Naive thymus-derived CD4-positive, alpha-beta T cell (primary cell): ENCODE results near the gene DBF4B. TPM values are rescaled to one million over a fixed set of nuclear protein-coding genes. Genes with fewer than 3 reads are reported as not detected.

Experiments
- ATAC-seq: fragments of 150-1000 bp; cut with Tn5 transposase; 2 replicates; pipeline ENCODE4 v1.10.0; 2021; ENCODE audit warnings: mild to moderate bottlenecking, moderate library complexity
- CTCF ChIA-PET: fragments of 350-600 bp; sonication (Branson Sonifier 250); formaldehyde crosslinking; loops from one replicate; lab custom pipeline; 2021; ENCODE audit warnings: antibody characterized with exemption; lab: Charles Lee
- POLR2A ChIA-PET: fragments of 350-600 bp; sonication (Branson Sonifier 250); formaldehyde crosslinking; loops from one replicate; lab custom pipeline; 2021; ENCODE audit warnings: antibody characterized with exemption, inconsistent platforms; lab: Charles Lee
- DNase-seq, 9 donors: peaks; one replicate each; pipeline versions ENCODE4 v3.0.0 to v3.0.0-alpha.2; 2020 to 2022; ENCODE audit warnings: mixed read lengths in 1 of 9
- H3K27ac ChIP-seq: one replicate; pipeline ENCODE4 v1.7.0; 2013; ENCODE audit warnings: mild to moderate bottlenecking, low read depth, low read length, moderate library complexity
- H3K27me3 ChIP-seq, 2 donors: one replicate each; pipeline ENCODE4 v1.7.0; 2013; ENCODE audit warnings: low read length in 2 of 2, mild to moderate bottlenecking in 2 of 2, moderate library complexity in 2 of 2; ENCODE audit not compliant: control insufficient read depth in 2 of 2, insufficient read depth in 2 of 2
- H3K36me3 ChIP-seq, 3 experiments: 1 replicate in 2 of 3; 2 replicates in 1 of 3; pipeline ENCODE4 v1.7.0; 2013; ENCODE audit warnings: low read length in 3 of 3, mild to moderate bottlenecking in 3 of 3, moderate library complexity in 1 of 3; ENCODE audit not compliant: insufficient read depth in 3 of 3, control insufficient read depth in 2 of 3
- H3K4me1 ChIP-seq, 2 donors: one replicate each; pipeline ENCODE4 v1.7.0; 2013; ENCODE audit warnings: low read length in 2 of 2, mild to moderate bottlenecking in 2 of 2, moderate library complexity in 1 of 2; ENCODE audit not compliant: control insufficient read depth in 2 of 2, insufficient read depth in 2 of 2
- H3K4me3 ChIP-seq: 2 replicates; pipeline ENCODE4 v1.7.0; 2013; ENCODE audit warnings: mild to moderate bottlenecking, low read length
- H3K9me3 ChIP-seq, 3 experiments: 1 replicate in 2 of 3; 2 replicates in 1 of 3; pipeline ENCODE4 v1.7.0; 2013; ENCODE audit warnings: low read length in 3 of 3; ENCODE audit not compliant: control insufficient read depth in 2 of 3
- H3K27ac Mint-ChIP-seq, 9 donors: one replicate each; pipeline ENCODE4 v1.8.0; 2020 to 2022; ENCODE audit warnings: mixed read lengths in 9 of 9, mild to moderate bottlenecking in 8 of 9, moderate library complexity in 5 of 9, inconsistent platforms in 2 of 9
- H3K27me3 Mint-ChIP-seq, 5 donors: one replicate each; pipeline ENCODE4 v1.8.0; 2021 to 2022; ENCODE audit warnings: mixed read lengths in 5 of 5, mild to moderate bottlenecking in 1 of 5
- H3K36me3 Mint-ChIP-seq, 5 donors: one replicate each; pipeline ENCODE4 v1.8.0; 2020 to 2022; ENCODE audit warnings: mixed read lengths in 5 of 5, mild to moderate bottlenecking in 3 of 5, inconsistent platforms in 1 of 5
- H3K4me1 Mint-ChIP-seq, 7 donors: one replicate each; pipeline ENCODE4 v1.8.0; 2020 to 2022; ENCODE audit warnings: mixed read lengths in 7 of 7, mild to moderate bottlenecking in 3 of 7, inconsistent platforms in 1 of 7
- H3K4me3 Mint-ChIP-seq, 10 donors: one replicate each; pipeline ENCODE4 v1.8.0; 2020 to 2022; ENCODE audit warnings: mild to moderate bottlenecking in 10 of 10, mixed read lengths in 10 of 10, moderate library complexity in 6 of 10, inconsistent platforms in 2 of 10
- H3K9me3 Mint-ChIP-seq, 11 donors: one replicate each; pipeline ENCODE4 v1.8.0; 2020 to 2022; ENCODE audit warnings: mixed read lengths in 11 of 11, mild to moderate bottlenecking in 4 of 11, inconsistent platforms in 1 of 11, moderate library complexity in 1 of 11
- intact Hi-C, 2 donors: fragments of 100-400 bp; cut with micrococcal nuclease; formaldehyde crosslinking; loops; one replicate each; pipeline ENCODE4 v1.15.1; 2023
- polyA plus RNA-seq, 2 donors: library from polyadenylated mRNA; unstranded; fragments of 300-500 nt; fragmentation: Illumina TruSeq; gene quantifications; one replicate each; pipeline ENCODE4 v1.2.3, GENCODE V29; 2021
- total RNA-seq, 6 experiments: library from RNA in 5 of 6; stranded (reverse) in 5 of 6; gene quantifications; 1 replicate in 5 of 6; 2 replicates in 1 of 6; pipeline ENCODE4 v1.2.3 and lab custom pipeline; 2021 to 2026

Gene DBF4B
- total and polyA plus RNA-seq, 7 experiments from 2014 or later, result 0.35 to 23.1 (median 3.8) TPM

DNA sequence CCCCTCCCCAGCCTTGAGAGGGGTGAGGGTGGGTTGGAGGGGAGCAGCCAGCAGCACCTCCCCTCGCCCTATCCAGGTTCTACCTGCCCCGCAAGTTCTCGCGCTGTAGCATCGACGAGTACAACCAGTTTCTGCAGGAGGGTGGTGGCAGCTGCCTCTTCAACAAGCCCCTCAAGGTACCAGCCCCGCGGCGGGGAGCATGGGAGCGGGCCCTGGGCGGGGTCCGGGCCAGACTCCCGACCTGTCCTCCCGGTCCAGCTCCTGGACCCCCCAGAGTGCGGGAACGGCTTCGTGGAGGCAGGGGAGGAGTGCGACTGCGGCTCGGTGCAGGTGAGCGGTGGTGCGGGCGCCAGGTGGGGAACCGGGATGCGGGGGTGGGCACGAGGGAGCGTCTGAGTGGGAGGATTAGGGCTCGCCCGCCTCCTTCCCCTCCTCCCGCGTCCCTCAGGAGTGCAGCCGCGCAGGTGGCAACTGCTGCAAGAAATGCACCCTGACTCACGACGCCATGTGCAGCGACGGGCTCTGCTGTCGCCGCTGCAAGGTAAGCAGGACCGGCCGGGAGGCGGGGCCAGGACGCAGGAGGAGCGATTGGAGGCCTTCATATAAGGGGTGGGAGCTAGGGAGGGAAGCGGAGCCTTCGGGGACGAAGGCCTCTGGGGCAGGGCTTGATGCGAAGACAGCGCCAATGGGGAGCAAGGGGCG is 66.8 kb downstream of the DBF4B start:
- Histone ChIP-seq H3K36me3 (no peaks in the 10 kb centered on the region), H3K4me1 (peaks cover 0 to 11% of the 10 kb centered on the region in 2 donors), H3K4me3 (peak overlapping the region; percentile 87), H3K27me3 (no peaks in the 10 kb centered on the region), H3K27ac (peak overlapping the region; percentile 76), H3K9me3 (no peaks in the 10 kb centered on the region)
- DNase-seq (peak in 8 of 9 donors; percentile 83 to 95 (median 94)), ATAC-seq (peak; percentile 96)
- intact Hi-C loops, result loop anchor here (1.0 to 10.0 kb wide), 20 partner anchors 54 to 589 kb away; partner anchors contain the start of genes EFTUD2 (in 2 of the 2), C1QL1 (in 1 of the 2), DBF4B (in 1 of the 2) and DCAKD (in 1 of the 2)
- no peaks in the 10 kb centered on the region for H3K36me3 Mint-ChIP-seq
- peak overlapping the region in 7 of 9 donors; percentile 58 to 80 (median 73) for H3K27ac Mint-ChIP-seq
- H3K9me3 Mint-ChIP-seq, result no peaks in the 10 kb centered on the region
- peaks cover 0 to 14% (median 9%) of the 10 kb centered on the region in 7 donors for H3K4me1 Mint-ChIP-seq
- ChIA-PET CTCF (interaction anchor here (0.6 to 13.5 kb wide), 10 partner anchors 9 to 386 kb away, joined by 3 to 146 read pairs (median 3); no protein-coding TSS in a partner anchor), POLR2A (interaction anchor here (1.1 kb wide), 1 partner anchor 89 kb away, joined by 5 read pairs; no protein-coding TSS in a partner anchor)
- peak overlapping the region; percentile 88 to 93 (median 90) for H3K4me3 Mint-ChIP-seq
- H3K27me3 Mint-ChIP-seq, result peaks cover 0 to 10% (median 5%) of the 10 kb centered on the region in 5 donors

DNA sequence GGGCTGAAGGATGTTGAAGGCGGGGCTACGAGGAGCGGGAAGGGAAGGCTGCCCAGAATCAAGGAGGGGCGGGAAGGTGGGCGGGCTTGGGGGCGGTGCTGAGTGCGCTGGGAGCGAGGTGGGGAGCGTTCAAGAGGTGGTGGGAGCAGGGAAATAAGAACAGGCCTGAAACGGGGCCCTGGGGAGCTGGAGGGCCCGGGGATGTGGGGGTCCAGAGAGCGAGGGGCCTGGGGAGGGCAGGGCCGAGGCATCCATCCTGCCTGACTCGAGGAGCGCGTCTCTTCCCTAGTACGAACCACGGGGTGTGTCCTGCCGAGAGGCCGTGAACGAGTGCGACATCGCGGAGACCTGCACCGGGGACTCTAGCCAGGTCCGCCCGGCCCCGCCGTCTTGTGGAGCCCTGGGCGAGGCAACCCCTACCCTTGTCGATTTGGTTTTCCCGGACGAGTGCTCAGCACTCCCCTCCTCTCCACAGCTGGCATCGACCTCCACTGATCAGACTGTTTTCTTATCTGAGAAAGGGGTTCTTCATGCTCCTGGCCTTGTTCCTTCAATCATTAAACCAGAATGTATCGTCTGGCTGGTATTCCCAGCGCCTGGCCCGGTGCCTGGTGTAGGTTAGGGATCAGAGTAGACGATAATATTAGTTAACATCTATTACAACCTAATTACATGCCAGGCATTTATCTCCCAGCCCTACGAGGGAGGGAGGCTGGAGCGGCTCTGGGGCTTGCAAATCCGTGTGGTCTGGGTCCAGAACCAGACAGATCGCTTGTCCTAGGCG is 67.6 kb downstream of the DBF4B start:
- intact Hi-C loops, result loop anchor here (1.0 to 10.0 kb wide), 20 partner anchors 53 to 590 kb away; partner anchors contain the start of genes EFTUD2 (in 2 of the 2), C1QL1 (in 1 of the 2), DBF4B (in 1 of the 2) and DCAKD (in 1 of the 2)
- Histone ChIP-seq H3K9me3 (no peaks in the 10 kb centered on the region), H3K36me3 (no peaks in the 10 kb centered on the region), H3K4me1 (peaks cover 0 to 11% of the 10 kb centered on the region in 2 donors), H3K27ac (peak overlapping the region; percentile 76), H3K27me3 (no peaks in the 10 kb centered on the region), H3K4me3 (peak overlapping the region; percentile 87)
- DNase-seq (peak in 1 of 9 donors; percentile 97), ATAC-seq (no peak)
- no peaks in the 10 kb centered on the region for H3K9me3 Mint-ChIP-seq
- peaks cover 0 to 9% (median 0%) of the 10 kb centered on the region in 5 donors for H3K27me3 Mint-ChIP-seq
- CTCF ChIA-PET, result interaction anchor here (0.6 to 13.5 kb wide), 9 partner anchors 50 to 385 kb away, joined by 3 to 146 read pairs (median 4); no protein-coding TSS in a partner anchor
- POLR2A ChIA-PET, result interaction anchor here (1.1 kb wide), 1 partner anchor 89 kb away, joined by 5 read pairs; no protein-coding TSS in a partner anchor
- H3K4me1 Mint-ChIP-seq, result peaks cover 0 to 14% (median 9%) of the 10 kb centered on the region in 7 donors
- no peaks in the 10 kb centered on the region for H3K36me3 Mint-ChIP-seq
- H3K4me3 Mint-ChIP-seq, result peak overlapping the region; percentile 88 to 93 (median 90)
- peak overlapping the region in 8 of 9 donors; percentile 58 to 80 (median 70) for H3K27ac Mint-ChIP-seq

DNA sequence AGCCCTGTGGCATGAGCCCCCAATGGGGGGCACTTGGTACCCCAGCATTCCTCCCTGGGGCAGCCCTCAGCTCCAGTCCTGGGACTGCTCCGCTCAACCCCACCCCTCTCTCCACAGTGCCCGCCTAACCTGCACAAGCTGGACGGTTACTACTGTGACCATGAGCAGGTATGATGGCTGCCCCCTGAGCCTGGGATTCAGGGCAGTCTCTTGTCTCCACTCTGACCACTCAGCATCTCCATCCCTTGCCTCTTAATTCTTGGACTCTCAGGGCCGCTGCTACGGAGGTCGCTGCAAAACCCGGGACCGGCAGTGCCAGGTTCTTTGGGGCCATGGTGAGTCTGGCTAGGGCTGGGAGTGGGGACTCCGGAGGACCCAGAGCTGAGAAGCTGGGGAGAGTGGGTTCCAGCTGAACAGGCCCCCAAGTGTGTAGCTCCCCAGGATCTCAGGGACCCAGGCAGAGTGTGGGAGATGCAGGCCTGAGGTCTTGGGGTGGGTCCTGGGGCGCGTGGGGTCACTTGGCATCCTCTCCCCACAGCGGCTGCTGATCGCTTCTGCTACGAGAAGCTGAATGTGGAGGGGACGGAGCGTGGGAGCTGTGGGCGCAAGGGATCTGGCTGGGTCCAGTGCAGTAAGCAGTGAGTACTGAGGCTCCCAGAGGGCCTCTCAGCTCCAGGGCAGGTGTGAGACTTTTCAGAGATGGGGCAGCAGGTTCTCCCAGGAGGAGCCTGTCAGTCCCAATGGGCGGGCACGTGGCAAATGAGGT is 68.3 kb downstream of the DBF4B start:
- ATAC-seq (no peak), DNase-seq (no peak)
- H3K4me1 ChIP-seq, result peaks cover 0 to 11% of the 10 kb centered on the region in 2 donors
- H3K9me3 ChIP-seq, result no peaks in the 10 kb centered on the region
- H3K36me3 ChIP-seq, result no peaks in the 10 kb centered on the region
- peak overlapping the region in 1 of 9 donors; percentile 32 for H3K27ac Mint-ChIP-seq
- intact Hi-C loops, result loop anchor here (5.0 to 10.0 kb wide), 6 partner anchors 55 to 538 kb away; partner anchors contain the start of genes GJC1 (in 1 of the 2), KIF18B (in 1 of the 2), MAP3K14 (in 1 of the 2) and PLCD3 (in 1 of the 2)
- H3K4me3 Mint-ChIP-seq, result peak overlapping the region; percentile 37 to 92 (median 88)
- no peaks in the 10 kb centered on the region for H3K27me3 ChIP-seq
- H3K4me1 Mint-ChIP-seq, result peaks cover 0 to 14% (median 9%) of the 10 kb centered on the region in 7 donors
- POLR2A ChIA-PET, result interaction anchor here (1.0 kb wide), 1 partner anchor 90 kb away, joined by 3 read pairs; no protein-coding TSS in a partner anchor
- H3K27me3 Mint-ChIP-seq, result peaks cover 0 to 9% (median 0%) of the 10 kb centered on the region in 5 donors
- CTCF ChIA-PET, result interaction anchor here (1.2 to 13.5 kb wide), 3 partner anchors 90 to 246 kb away, joined by 4 to 146 read pairs (median 9); no protein-coding TSS in a partner anchor
- no peaks in the 10 kb centered on the region for H3K36me3 Mint-ChIP-seq
- no peaks in the 10 kb centered on the region for H3K9me3 Mint-ChIP-seq
- peak overlapping the region; percentile 87 for H3K4me3 ChIP-seq
- no peak overlapping the region for H3K27ac ChIP-seq

DNA sequence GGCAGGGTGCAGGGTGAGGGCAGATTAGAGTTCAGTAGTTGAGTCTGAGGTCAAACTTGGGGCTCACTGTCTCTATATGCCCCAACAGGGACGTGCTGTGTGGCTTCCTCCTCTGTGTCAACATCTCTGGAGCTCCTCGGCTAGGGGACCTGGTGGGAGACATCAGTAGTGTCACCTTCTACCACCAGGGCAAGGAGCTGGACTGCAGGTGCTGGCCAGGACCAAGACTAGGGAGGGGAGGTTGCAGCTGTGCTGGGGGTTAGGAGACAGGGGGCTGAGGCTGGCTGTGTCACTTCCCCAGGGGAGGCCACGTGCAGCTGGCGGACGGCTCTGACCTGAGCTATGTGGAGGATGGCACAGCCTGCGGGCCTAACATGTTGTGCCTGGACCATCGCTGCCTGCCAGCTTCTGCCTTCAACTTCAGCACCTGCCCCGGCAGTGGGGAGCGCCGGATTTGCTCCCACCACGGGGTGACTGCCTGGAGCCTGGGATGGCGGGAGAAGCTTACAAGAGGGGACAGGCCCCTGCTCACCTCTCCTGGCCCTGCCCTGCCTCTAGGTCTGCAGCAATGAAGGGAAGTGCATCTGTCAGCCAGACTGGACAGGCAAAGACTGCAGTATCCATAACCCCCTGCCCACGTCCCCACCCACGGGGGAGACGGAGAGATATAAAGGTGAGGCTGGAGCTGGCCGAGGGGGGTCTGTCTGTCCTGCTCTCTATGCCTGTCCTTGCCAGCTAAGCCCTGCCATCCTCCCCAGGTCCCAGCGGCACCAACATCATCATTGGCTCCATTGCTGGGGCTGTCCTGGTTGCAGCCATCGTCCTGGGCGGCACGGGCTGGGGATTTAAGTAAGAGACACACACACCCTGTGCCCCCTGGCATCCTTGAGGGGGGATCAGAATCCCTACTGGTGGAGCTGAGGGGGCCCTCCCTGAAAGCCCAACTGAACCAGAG is 69.2 kb downstream of the DBF4B start:
- Mint-ChIP-seq H3K4me1 (peaks cover 0 to 14% (median 9%) of the 10 kb centered on the region in 7 donors), H3K27ac (peak overlapping the region in 1 of 9 donors; percentile 13), H3K4me3 (peak overlapping the region in 5 of 10 donors; percentile 38 to 89 (median 42)), H3K36me3 (no peaks in the 10 kb centered on the region), H3K9me3 (no peaks in the 10 kb centered on the region), H3K27me3 (peaks cover 0 to 11% (median 0%) of the 10 kb centered on the region in 5 donors)
- intact Hi-C loops, result loop anchor here (5.0 to 10.0 kb wide), 6 partner anchors 55 to 537 kb away; partner anchors contain the start of genes GJC1 (in 1 of the 2), KIF18B (in 1 of the 2), MAP3K14 (in 1 of the 2) and PLCD3 (in 1 of the 2)
- Histone ChIP-seq H3K27ac (no peak overlapping the region), H3K36me3 (no peaks in the 10 kb centered on the region), H3K27me3 (no peaks in the 10 kb centered on the region), H3K9me3 (no peaks in the 10 kb centered on the region), H3K4me1 (peaks cover 0 to 11% of the 10 kb centered on the region in 2 donors), H3K4me3 (no peak overlapping the region)
- no peak for ATAC-seq
- ChIA-PET CTCF (interaction anchor here (1.2 to 13.5 kb wide), 2 partner anchors 89 to 117 kb away, joined by 4 to 146 read pairs; no protein-coding TSS in a partner anchor), POLR2A (interaction anchor here (1.0 kb wide), 1 partner anchor 89 kb away, joined by 3 read pairs; no protein-coding TSS in a partner anchor)
- DNase-seq, result no peak
